ENCODE results near the gene PORCN. TPM values are rescaled to one million over a fixed set of nuclear protein-coding genes. Genes with fewer than 3 reads are reported as not detected.
A peak's percentile ranks its signal among the peaks of the same experiment; 100 is the strongest.

PORCN gene
- total and polyA plus RNA-seq, 9 of the 15 experiments (the other 6 are each of a cell fraction or from before 2014, with no cell fraction given): 0.34 to 5.1 (median 2.8) TPM

- no peak for TF ChIP-seq CBX2 (IDR thresholded peaks at IDR 0.05; ENCODE audit: insufficient read depth, low read length, poor library complexity, severe bottlenecking)
- TF ChIP-seq TFAP4 (CRISPR knock-in tag; IDR thresholded peaks at IDR 0.05; ENCODE audit: borderline replicate concordance): peak; percentile 65; the same call in 1 of the 2 replicates
- no peak for TF ChIP-seq FOXM1 (IDR thresholded peaks at IDR 0.05; ENCODE audit: low read depth)
- no peak; the same call in 1 of the 2 replicates for TF ChIP-seq FOXM1 (CRISPR knock-in tag; IDR thresholded peaks at IDR 0.05; ENCODE audit: low read depth)
- TF ChIP-seq ARID1B (IDR thresholded peaks at IDR 0.05): 0 out of 2 replicates have a peak, but pooled peaks have one; percentile 7
- TF ChIP-seq KHSRP (IDR thresholded peaks at IDR 0.05): peak; percentile 69; the same call in 1 of the 2 replicates
- peak; percentile 79; the same call in 1 of the 2 replicates for TF ChIP-seq MTA3 (IDR thresholded peaks at IDR 0.05; ENCODE audit: borderline replicate concordance)
- TF ChIP-seq SMAD1 (IDR thresholded peaks at IDR 0.05; ENCODE audit: low read depth, low read length, partially characterized antibody): no peak
- peak; percentile 25; the same call in 1 of the 2 replicates for TF ChIP-seq RAD51 (IDR thresholded peaks at IDR 0.05; ENCODE audit: borderline replicate concordance, low read depth)
- TF ChIP-seq CHAMP1 (IDR thresholded peaks at IDR 0.05): no peak
- TF ChIP-seq ZNF699 (CRISPR knock-in tag; IDR thresholded peaks at IDR 0.05; ENCODE audit: insufficient replicate concordance): no peak
- no peak for TF ChIP-seq HOXB6 (CRISPR knock-in tag; IDR thresholded peaks at IDR 0.05; ENCODE audit: borderline replicate concordance)
- TF ChIP-seq EP300 (IDR thresholded peaks at IDR 0.05; ENCODE audit: low read length): 0 out of 2 replicates have a peak, but pooled peaks have one; percentile 27
- TF ChIP-seq SRF (CRISPR knock-in tag; IDR thresholded peaks at IDR 0.05): no peak
- TF ChIP-seq PCBP2 (IDR thresholded peaks at IDR 0.05; ENCODE audit: low read depth, low read length, poor library complexity, severe bottlenecking): no peak
- TF ChIP-seq MTA2 (IDR thresholded peaks at IDR 0.05; ENCODE audit: low read depth): no peak
- TF ChIP-seq MAX (CRISPR knock-in tag; IDR thresholded peaks at IDR 0.05): no peak
- TF ChIP-seq, protein P1, sequence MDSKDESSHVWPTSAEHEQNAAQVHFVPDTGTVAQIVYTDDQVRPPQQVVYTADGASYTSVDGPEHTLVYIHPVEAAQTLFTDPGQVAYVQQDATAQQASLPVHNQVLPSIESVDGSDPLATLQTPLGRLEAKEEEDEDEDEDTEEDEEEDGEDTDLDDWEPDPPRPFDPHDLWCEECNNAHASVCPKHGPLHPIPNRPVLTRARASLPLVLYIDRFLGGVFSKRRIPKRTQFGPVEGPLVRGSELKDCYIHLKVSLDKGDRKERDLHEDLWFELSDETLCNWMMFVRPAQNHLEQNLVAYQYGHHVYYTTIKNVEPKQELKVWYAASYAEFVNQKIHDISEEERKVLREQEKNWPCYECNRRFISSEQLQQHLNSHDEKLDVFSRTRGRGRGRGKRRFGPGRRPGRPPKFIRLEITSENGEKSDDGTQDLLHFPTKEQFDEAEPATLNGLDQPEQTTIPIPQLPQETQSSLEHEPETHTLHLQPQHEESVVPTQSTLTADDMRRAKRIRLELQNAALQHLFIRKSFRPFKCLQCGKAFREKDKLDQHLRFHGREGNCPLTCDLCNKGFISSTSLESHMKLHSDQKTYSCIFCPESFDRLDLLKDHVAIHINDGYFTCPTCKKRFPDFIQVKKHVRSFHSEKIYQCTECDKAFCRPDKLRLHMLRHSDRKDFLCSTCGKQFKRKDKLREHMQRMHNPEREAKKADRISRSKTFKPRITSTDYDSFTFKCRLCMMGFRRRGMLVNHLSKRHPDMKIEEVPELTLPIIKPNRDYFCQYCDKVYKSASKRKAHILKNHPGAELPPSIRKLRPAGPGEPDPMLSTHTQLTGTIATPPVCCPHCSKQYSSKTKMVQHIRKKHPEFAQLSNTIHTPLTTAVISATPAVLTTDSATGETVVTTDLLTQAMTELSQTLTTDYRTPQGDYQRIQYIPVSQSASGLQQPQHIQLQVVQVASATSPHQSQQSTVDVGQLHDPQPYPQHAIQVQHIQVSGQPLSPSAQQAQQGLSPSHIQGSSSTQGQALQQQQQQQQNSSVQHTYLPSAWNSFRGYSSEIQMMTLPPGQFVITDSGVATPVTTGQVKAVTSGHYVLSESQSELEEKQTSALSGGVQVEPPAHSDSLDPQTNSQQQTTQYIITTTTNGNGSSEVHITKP (IDR thresholded peaks at IDR 0.05; ENCODE audit: partially characterized antibody): peak; percentile 25
- TF ChIP-seq HSF4 (CRISPR knock-in tag; IDR thresholded peaks at IDR 0.05; ENCODE audit: borderline replicate concordance): no peak
Measured at GRCh38 chrX:48539345-48540027, 30.7 kb downstream of the PORCN start, which contains the start of gene TBC1D25 (continued).
